SK-N-SH (cell line): ENCODE data around the gene TNFAIP1.

Experiments used
- EP300 ChIP-seq, 2 experiments: IDR thresholded peaks; 2 replicates each; pipeline versions ENCODE4 v1.4.0 to v1.6.1; 2012; ENCODE audit warnings: borderline replicate concordance in 1 of 2, low read depth in 1 of 2, low read length in 1 of 2
- EZH2phosphoT487 ChIP-seq: fragments of 200-600 bp; sonication (generic); IDR thresholded peaks from 2 replicates; pipeline ENCODE4 v1.6.1; 2017; ENCODE audit warnings: low read depth, mixed run types, mild to moderate bottlenecking, antibody characterized with exemption, moderate library complexity, borderline replicate concordance
- FOXJ3 ChIP-seq: sonication (generic); formaldehyde crosslinking; IDR thresholded peaks from 2 replicates; pipeline ENCODE4 v1.5.1; 2020; ENCODE audit warnings: mild to moderate bottlenecking, missing genetic modification reagents
- GABPA ChIP-seq: IDR thresholded peaks from 2 replicates; pipeline ENCODE4 v1.4.0; 2012; ENCODE audit warnings: low read depth, mild to moderate bottlenecking
- JUND ChIP-seq: IDR thresholded peaks from 2 replicates; pipeline ENCODE4 v1.4.0; 2012
- RAD21 ChIP-seq: IDR thresholded peaks from 2 replicates; pipeline ENCODE4 v1.6.1; 2012; ENCODE audit warnings: mild to moderate bottlenecking, low read length
- REST ChIP-seq: IDR thresholded peaks from 2 replicates; pipeline ENCODE4 v1.6.1; 2012; ENCODE audit warnings: mild to moderate bottlenecking, low read depth, low read length, moderate library complexity
- SIN3A ChIP-seq: IDR thresholded peaks from 2 replicates; pipeline ENCODE4 v1.6.1; 2012; ENCODE audit warnings: low read depth, mild to moderate bottlenecking, low read length, moderate library complexity, borderline replicate concordance
- SMC3 ChIP-seq: IDR thresholded peaks from 2 replicates; pipeline ENCODE4 v1.6.1; 2012; ENCODE audit warnings: low read depth, low read length, improper control_type of control experiment
- USF2 ChIP-seq: fragments of 150-350 bp; IDR thresholded peaks from 2 replicates; pipeline ENCODE4 v1.6.1; 2017; ENCODE audit warnings: antibody characterized with exemption, low read length, low read depth, borderline replicate concordance
- TF ChIP-seq, protein P1 (sequence below): fragments of 200-600 bp; sonication (generic); IDR thresholded peaks from 2 replicates; pipeline ENCODE4 v1.6.1; 2017; ENCODE audit warnings: antibody characterized with exemption, mild to moderate bottlenecking, moderate library complexity

- TF ChIP-seq, protein P1, sequence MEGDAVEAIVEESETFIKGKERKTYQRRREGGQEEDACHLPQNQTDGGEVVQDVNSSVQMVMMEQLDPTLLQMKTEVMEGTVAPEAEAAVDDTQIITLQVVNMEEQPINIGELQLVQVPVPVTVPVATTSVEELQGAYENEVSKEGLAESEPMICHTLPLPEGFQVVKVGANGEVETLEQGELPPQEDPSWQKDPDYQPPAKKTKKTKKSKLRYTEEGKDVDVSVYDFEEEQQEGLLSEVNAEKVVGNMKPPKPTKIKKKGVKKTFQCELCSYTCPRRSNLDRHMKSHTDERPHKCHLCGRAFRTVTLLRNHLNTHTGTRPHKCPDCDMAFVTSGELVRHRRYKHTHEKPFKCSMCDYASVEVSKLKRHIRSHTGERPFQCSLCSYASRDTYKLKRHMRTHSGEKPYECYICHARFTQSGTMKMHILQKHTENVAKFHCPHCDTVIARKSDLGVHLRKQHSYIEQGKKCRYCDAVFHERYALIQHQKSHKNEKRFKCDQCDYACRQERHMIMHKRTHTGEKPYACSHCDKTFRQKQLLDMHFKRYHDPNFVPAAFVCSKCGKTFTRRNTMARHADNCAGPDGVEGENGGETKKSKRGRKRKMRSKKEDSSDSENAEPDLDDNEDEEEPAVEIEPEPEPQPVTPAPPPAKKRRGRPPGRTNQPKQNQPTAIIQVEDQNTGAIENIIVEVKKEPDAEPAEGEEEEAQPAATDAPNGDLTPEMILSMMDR = no peak
- TF ChIP-seq JUND (no peak), USF2 (no peak), SIN3A (no peak), EP300 (IDR thresholded peaks at IDR 0.05; ENCODE audit: borderline replicate concordance in 1 of 2, low read depth in 1 of 2, low read length in 1 of 2) (no peak), SMC3 (no peak), RAD21 (no peak), GABPA (no peak), REST (no peak), EZH2phosphoT487 (no peak), FOXJ3 (CRISPR knock-in tag) (no peak)
Measured at GRCh38 chr17:28290703-28291102, 44.9 kb upstream of the TNFAIP1 start.
